Activated naive CD4-positive, alpha-beta T cell treated with anti-CD3 and anti-CD28 coated beads, Interleukin-2, amount 50 U/mL, for 24 hours (primary cell): ENCODE results near the gene EMID1.
A peak's percentile ranks its signal among the peaks of the same experiment; 100 is the strongest.
"Not testable (repeated sequence)": the region's sequence is repeated elsewhere in the genome, so short reads cannot be mapped to it uniquely, and the experiment has no call there.

Source experiments
- H3K27ac Mint-ChIP-seq: one replicate; pipeline ENCODE4 v1.8.0; 2021; ENCODE audit warnings: mild to moderate bottlenecking, mixed read lengths
- H3K27me3 Mint-ChIP-seq: one replicate; pipeline ENCODE4 v1.8.0; 2021; ENCODE audit warnings: mixed read lengths
- H3K36me3 Mint-ChIP-seq: one replicate; pipeline ENCODE4 v1.8.0; 2021; ENCODE audit warnings: mixed read lengths
- H3K4me1 Mint-ChIP-seq: one replicate; pipeline ENCODE4 v1.8.0; 2021; ENCODE audit warnings: mixed read lengths
- H3K4me3 Mint-ChIP-seq: one replicate; pipeline ENCODE4 v1.8.0; 2021; ENCODE audit warnings: mild to moderate bottlenecking, mixed read lengths
- H3K9me3 Mint-ChIP-seq: one replicate; pipeline ENCODE4 v1.8.0; 2021; ENCODE audit warnings: mixed read lengths

The EMID1 gene

DNA sequence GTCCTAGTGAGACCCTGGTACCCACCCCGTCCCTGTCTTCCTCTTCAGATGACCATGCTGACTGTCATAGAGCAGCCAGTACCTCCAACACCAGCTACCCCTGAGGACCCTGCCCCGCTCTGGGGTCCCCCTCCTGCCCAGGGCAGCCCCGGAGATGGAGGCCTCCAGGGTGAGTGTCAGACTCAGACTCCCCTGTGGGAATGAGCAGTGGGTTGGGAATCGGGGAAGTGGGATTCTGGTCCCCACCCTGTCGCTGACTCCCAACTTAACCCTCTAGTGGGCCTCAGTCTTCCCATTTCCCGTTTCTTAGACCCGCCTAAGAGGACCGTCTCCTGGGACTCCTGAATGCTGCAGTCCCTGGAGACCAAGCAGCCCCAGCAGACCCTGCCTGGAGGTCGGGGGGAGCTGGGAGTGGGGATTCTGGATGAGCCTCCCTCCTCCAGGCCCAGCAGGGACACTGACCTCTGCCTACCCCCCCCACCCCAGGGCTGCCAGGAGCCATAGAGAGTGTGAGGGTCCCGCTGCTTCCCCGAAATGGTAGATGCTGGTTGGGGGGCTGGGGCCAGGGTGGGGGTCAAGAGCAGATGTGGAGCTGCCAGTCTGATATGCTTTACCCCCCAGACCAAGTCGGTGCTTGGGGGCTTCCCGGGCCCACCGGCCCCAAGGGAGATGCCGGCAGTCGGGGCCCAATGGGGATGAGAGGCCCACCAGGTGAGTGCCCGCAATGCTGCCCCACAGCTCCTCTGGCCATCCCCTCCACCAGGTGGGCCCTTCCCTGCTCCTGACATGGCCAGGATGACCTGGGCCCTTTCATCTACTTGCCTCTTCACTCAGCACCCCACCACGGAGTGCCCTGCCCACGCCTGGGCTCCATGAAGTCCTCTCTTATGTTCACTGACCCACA, 25.5 kb downstream of the EMID1 start:
- H3K27me3 Mint-ChIP-seq: no peaks in the 10 kb centered on the region
- peak overlapping the region; percentile 43 for H3K27ac Mint-ChIP-seq
- no peak overlapping the region for H3K4me3 Mint-ChIP-seq
- H3K36me3 Mint-ChIP-seq: no peaks in the 10 kb centered on the region
- H3K9me3 Mint-ChIP-seq: no peaks in the 10 kb centered on the region
- H3K4me1 Mint-ChIP-seq: no peaks in the 10 kb centered on the region

DNA sequence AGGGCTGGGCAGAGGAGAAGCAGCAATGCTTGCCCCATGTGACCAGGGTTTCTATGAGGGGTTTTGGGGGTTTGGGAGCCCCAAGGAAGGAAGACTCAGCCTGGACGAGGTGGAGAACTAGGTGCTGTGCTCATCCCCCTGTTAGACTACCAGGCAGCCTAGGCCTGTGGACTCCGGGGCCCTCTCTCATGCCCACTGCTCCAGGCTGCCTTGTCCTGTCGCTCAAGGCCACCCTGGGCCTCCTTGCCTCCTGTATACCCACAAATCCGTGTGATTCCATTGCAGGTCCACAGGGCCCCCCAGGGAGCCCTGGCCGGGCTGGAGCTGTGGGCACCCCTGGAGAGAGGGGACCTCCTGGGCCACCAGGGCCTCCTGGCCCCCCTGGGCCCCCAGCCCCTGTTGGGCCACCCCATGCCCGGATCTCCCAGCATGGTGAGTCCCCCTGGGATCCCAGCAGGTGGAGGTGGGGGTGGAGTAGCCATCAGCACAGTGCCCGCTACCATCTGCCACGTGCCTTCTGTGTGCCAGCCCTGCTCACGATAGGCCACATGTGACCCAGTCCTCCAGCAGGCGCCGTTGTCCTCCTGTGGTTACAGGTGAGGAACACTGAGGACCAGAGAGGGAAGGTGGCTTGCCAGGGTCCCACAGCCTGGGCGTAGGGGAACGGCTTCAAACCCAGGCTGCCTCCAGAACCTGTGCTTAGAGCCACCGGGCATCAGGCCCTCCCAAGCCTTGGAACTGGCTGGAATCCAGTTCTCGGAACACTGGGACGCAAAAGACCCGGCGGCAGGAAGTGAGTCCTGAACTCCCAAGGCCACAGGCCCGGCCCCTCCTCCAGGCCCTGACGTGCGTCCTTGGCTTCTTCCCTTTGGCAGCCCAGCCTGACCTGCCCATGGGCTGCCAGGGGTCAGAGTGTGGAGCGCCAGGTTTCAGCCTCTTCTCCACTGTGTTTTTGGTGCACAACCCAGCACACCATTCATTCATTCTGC, 26.6 kb downstream of the EMID1 start:
- no peaks in the 10 kb centered on the region for H3K4me1 Mint-ChIP-seq
- peak overlapping the region; percentile 43 for H3K27ac Mint-ChIP-seq
- no peaks in the 10 kb centered on the region for H3K36me3 Mint-ChIP-seq
- H3K9me3 Mint-ChIP-seq: no peaks in the 10 kb centered on the region
- no peaks in the 10 kb centered on the region for H3K27me3 Mint-ChIP-seq
- H3K4me3 Mint-ChIP-seq: no peak overlapping the region

DNA sequence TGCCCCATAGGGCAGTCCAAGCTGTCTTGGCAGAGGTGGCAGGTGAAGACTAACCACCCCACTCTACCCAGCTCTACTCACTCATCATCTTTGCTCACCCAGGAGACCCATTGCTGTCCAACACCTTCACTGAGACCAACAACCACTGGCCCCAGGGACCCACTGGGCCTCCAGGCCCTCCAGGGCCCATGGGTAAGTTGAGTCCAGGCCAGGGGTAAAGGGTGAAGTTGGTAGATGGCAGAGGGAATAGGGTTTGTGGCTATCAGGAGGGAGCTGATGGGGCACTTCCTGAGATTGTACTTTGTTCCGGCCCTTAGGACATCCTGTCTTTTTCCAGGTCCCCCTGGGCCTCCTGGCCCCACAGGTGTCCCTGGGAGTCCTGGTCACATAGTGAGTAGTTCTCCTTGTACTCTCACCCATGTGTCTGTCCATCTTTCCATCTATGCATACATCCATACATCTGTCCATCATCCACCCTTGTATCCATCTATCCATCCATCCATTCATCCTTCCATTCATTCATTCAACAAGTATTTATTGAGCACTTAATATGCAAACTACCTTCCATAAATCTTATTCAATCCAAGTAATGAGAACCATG, 27.7 kb downstream of the EMID1 start:
- H3K4me1 Mint-ChIP-seq: no peaks in the 10 kb centered on the region
- H3K36me3 Mint-ChIP-seq: no peaks in the 10 kb centered on the region
- H3K4me3 Mint-ChIP-seq: no peak overlapping the region
- no peaks in the 10 kb centered on the region for H3K27me3 Mint-ChIP-seq
- H3K9me3 Mint-ChIP-seq: no peaks in the 10 kb centered on the region
- no peak overlapping the region for H3K27ac Mint-ChIP-seq

DNA sequence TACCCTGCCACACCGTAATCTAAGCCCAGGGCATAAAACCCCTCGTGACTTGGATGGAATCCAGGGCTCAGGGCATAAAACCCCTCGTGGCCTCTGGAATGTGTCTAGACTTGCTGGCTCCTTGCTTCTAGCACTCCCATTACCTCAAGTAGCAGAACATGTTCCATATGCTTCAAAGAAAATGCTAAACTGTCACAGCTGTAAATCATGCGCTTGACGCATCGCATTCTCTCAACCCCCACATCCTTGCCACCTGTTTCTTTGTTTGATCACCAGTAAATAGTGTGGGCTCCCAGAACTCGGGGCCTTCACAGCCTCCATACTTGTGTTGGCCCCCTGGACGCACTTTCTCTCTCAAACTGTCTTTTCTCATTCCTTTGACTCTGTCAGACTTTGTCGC, 34.8 kb downstream of the EMID1 start:
- H3K9me3 Mint-ChIP-seq, H3K4me3 Mint-ChIP-seq, H3K27ac Mint-ChIP-seq, H3K4me1 Mint-ChIP-seq, H3K27me3 Mint-ChIP-seq: not testable (repeated sequence)
- peaks cover 13% of the 10 kb centered on the region for H3K36me3 Mint-ChIP-seq

GRCh38 chr22:29243874-29244446, 38.3 kb downstream of the EMID1 start:
- Mint-ChIP-seq H3K36me3 (peaks cover 10% of the 10 kb centered on the region), H3K27ac (no peak overlapping the region), H3K4me1 (no peaks in the 10 kb centered on the region), H3K27me3 (peaks cover 1% of the 10 kb centered on the region), H3K9me3 (peaks cover 6% of the 10 kb centered on the region), H3K4me3 (no peak overlapping the region)

DNA sequence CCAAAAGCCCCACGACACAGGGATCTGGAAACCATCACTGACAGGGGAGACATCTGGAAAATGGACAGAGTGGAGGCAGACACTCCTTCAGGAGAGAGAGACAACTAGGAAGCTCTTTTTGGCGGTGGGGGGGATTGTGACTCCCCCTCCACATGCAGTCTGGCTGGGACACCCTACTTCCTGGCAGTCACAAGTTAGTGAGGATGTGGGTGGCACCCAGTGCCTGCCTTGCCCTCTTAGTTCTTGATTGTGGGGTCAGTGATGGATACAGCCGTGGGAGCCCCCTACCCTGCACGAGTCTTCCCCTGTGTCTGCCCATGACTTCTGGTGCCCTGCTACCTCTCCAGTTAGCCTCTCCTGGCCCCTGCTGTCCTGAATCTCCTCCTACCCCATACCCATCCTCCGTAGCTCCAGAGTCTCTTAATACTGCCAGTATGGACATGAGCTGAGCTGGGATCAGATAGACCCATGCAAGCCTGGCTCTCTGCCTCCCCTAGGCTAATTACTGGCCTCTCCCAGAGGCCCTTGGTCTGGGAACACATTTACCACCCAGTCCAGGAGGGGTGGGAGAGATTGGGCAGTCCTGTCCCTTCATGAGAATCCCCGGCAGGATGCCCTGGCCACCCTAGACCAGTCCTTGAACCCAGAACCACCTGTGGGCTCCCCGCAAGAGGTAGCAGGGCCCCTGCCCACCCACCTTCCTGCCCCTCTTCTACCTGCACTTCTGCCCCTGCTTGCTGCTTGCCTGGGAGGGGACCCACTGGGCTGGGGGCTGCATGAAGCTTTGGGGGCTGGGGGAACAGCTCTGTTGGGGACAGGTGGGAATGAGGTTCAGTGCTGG, 39.3 kb downstream of the EMID1 start:
- peaks cover 5% of the 10 kb centered on the region for H3K36me3 Mint-ChIP-seq
- H3K27me3 Mint-ChIP-seq: peaks cover 1% of the 10 kb centered on the region
- no peak overlapping the region for H3K4me3 Mint-ChIP-seq

GRCh38 chr22:29245626-29246385, 40.1 kb downstream of the EMID1 start:
- H3K4me3 Mint-ChIP-seq: no peak overlapping the region
- H3K36me3 Mint-ChIP-seq: peaks cover 5% of the 10 kb centered on the region
- no peaks in the 10 kb centered on the region for H3K9me3 Mint-ChIP-seq
- no peaks in the 10 kb centered on the region for H3K4me1 Mint-ChIP-seq
- H3K27me3 Mint-ChIP-seq: peaks cover 1% of the 10 kb centered on the region
- peak overlapping the region; percentile 8 for H3K27ac Mint-ChIP-seq

More for the DNA sequence above, 39.3 kb downstream of the EMID1 start:
- H3K4me1 Mint-ChIP-seq: no peaks in the 10 kb centered on the region
- H3K9me3 Mint-ChIP-seq: no peaks in the 10 kb centered on the region
- no peak overlapping the region for H3K27ac Mint-ChIP-seq

DNA sequence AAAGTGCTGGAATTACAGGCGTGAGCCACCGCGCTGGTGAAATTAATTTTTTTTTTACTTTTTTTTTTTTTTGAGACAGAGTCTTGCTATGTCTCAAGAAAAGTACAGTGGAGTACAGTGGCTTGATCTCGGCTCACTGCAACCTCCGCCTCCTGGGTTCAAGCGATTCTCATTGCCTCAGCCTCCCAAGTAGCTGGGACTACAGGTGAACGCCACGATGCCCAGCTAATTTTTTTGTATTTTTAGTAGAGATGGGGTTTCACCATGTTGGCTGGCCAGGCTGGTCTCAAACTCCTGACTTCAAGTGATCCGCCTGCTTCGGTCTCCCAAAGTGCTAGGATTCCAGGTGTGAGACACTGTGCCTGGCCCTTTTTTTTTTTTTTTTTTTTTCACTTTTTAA, 42.2 kb downstream of the EMID1 start:
- H3K27me3 Mint-ChIP-seq, H3K36me3 Mint-ChIP-seq, H3K4me1 Mint-ChIP-seq, H3K27ac Mint-ChIP-seq, H3K4me3 Mint-ChIP-seq, H3K9me3 Mint-ChIP-seq: not testable (repeated sequence)

DNA sequence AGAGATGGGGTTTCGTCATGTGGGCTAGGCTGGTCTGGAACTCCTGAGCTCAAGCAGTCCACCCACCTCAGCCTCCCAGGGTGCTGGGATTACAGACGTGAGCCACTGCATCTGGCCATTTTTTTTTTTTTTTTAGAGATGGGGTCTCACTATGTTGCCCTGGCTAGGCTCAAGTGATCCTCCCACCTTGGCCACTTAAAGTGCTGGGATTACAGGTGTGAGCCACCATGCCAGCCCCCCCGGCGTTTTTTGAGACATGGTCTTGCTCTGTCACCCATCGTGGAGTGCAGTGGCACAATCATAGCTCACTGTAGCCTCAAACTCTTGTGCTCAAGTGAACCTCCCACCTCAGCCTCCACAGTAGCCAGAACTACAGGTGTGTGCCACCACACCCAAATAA, 45.6 kb downstream of the EMID1 start:
- H3K9me3 Mint-ChIP-seq: no peaks in the 10 kb centered on the region
- no peak overlapping the region for H3K4me3 Mint-ChIP-seq
- H3K36me3 Mint-ChIP-seq: no peaks in the 10 kb centered on the region
- no peaks in the 10 kb centered on the region for H3K27me3 Mint-ChIP-seq
- no peaks in the 10 kb centered on the region for H3K4me1 Mint-ChIP-seq
- H3K27ac Mint-ChIP-seq: no peak overlapping the region

- H3K27ac Mint-ChIP-seq: no peak overlapping the region
- H3K36me3 Mint-ChIP-seq: no peaks in the 10 kb centered on the region
- no peaks in the 10 kb centered on the region for H3K4me1 Mint-ChIP-seq
- H3K27me3 Mint-ChIP-seq: no peaks in the 10 kb centered on the region
- H3K4me3 Mint-ChIP-seq: no peak overlapping the region
- H3K9me3 Mint-ChIP-seq: no peaks in the 10 kb centered on the region
Measured at GRCh38 chr22:29251981-29252911, 46.5 kb downstream of the EMID1 start.

DNA sequence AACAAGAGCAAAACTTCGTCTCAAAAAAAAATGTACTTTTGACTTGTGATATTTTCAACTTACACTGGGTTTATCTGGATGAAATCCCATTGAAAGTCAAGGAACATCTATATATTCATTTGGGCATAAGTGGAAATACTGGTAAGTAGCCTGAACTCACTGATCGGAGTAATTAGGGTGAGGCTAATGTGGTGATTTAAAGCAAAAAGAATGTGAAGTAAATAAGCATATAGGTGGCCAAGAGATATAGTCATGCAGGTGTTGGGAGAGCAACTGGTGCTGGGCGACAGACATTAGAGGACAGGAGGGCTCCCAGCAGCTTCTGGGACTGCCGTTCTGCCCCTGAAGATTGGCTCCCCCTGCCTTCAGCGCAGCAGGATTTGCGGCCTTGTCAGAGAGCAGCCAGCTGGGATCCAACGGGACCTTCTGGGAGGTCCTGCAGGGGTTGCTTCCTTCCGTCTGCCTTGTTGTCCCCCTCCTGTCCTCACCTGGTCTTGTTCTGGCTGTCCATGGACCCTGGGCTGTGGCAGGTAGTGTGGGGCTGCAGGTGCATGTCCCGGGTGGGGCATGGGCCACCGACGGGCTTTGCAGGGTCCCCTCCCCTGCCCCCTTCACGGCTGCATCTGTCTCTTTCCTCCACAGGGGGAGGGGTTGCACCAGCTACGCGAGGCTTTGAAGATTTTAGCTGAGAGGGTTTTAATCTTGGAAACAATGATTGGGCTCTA, 48.0 kb downstream of the EMID1 start:
- H3K36me3 Mint-ChIP-seq: no peaks in the 10 kb centered on the region
- H3K4me1 Mint-ChIP-seq: peaks cover 4% of the 10 kb centered on the region
- no peaks in the 10 kb centered on the region for H3K27me3 Mint-ChIP-seq
- H3K9me3 Mint-ChIP-seq: no peaks in the 10 kb centered on the region
- H3K4me3 Mint-ChIP-seq: no peak overlapping the region
- H3K27ac Mint-ChIP-seq: no peak overlapping the region

- H3K27me3 Mint-ChIP-seq: no peaks in the 10 kb centered on the region
- H3K4me1 Mint-ChIP-seq: peaks cover 4% of the 10 kb centered on the region
- H3K9me3 Mint-ChIP-seq: no peaks in the 10 kb centered on the region
Measured at GRCh38 chr22:29254286-29254660, 48.6 kb downstream of the EMID1 start.

More at GRCh38 chr22:29254286-29254660, 48.6 kb downstream of the EMID1 start:
- Mint-ChIP-seq H3K4me3 (no peak overlapping the region), H3K27ac (no peak overlapping the region), H3K36me3 (no peaks in the 10 kb centered on the region)
